HG03095 (cell line): ENCODE data around the gene OR4X2.
"Not testable (repeated sequence)": the region's sequence is repeated elsewhere in the genome, so short reads cannot be mapped to it uniquely, and the experiment has no call there.

Experiments used
- ATAC-seq: cut with Tn5 transposase; IDR thresholded peaks from one replicate; pipeline ENCODE4 v1.9.1; 2021; ENCODE audit warnings: moderate library complexity; ENCODE audit not compliant: unreplicated experiment

The OR4X2 gene, protein sequence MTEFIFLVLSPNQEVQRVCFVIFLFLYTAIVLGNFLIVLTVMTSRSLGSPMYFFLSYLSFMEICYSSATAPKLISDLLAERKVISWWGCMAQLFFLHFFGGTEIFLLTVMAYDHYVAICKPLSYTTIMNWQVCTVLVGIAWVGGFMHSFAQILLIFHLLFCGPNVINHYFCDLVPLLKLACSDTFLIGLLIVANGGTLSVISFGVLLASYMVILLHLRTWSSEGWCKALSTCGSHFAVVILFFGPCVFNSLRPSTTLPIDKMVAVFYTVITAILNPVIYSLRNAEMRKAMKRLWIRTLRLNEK

DNA sequence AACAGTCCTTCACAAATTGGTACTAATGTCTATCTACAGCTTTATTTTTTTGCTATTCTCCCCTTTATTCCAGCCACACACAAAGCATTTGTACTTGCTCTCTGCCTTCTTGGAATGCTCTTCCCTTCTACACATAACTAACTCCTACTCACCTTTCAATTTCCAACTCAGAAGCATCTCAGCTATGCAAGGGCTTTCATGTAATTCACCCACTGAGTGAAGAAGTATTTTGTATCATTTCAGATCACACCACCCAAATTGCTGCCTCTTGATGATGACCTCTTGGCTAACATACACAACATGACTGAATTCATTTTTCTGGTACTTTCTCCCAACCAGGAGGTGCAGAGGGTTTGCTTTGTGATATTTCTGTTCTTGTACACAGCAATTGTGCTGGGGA, at the start of gene OR4X2:
OR4X2 (plus strand) TSS at position 301 of the 400 bp plus-strand sequence; CDS start at position 301, 0 bp downstream.
- no peak for ATAC-seq

DNA sequence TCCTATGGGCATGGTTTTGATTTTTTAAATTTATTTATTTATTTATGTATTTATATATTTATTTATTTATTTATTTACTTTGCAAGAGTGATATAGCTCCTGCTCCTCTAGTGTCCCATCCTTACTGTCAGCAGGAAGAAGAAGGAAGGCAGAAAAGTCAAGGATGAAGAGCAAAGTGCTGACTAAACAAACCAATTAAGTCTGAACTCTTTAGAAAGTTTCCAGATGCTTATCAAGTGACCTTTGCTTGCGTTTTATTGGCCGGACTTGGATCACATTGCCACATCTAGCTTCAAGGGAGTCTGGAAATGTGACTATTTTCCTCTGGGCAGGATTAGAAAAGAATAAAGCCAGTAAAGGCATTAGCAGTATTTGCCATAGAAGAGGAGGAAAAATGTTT, 37.0 kb upstream of the OR4X2 start:
- ATAC-seq, result no peak

DNA sequence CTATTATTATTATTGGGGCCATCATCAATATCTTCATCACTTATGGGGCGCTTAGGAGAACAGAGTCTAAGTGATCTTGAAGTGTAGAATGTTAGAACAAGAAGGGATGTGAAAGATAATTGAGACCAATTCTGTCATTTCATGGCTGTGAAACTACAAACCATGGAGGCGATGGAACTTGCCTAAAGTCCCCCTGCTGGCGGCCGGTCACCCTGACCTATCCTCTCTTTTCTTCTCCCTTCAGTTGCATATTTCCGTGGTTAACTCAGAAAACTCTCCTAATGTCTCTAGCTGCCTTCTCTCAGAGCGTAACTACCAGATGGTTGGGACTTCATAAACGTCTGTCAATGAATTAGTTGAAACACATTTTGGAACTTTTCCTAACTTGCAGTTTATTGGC, 34.9 kb upstream of the OR4X2 start:
- ATAC-seq, result no peak

DNA sequence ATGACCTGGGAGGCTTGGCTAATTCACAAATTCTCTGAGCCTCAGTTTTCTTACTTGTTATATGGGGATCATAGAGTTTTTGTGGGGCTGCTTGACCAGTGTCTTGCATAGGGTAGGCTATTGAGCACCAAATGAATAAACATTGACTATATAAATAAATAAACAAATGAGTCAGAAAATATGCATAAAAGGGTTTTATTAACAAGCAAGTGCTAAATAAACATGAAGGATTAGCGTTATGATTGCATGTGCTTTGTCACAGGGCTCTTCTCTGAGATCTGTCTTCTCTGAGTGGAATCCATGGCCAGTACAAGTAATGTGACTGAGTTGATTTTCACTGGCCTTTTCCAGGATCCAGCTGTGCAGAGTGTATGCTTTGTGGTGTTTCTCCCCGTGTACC, 28.4 kb upstream of the OR4X2 start, which contains the start of gene OR4B1:
OR4B1 (plus strand) TSS at position 301 of the 400 bp plus-strand sequence; CDS start at position 301, 0 bp downstream.
- no peak for ATAC-seq

DNA sequence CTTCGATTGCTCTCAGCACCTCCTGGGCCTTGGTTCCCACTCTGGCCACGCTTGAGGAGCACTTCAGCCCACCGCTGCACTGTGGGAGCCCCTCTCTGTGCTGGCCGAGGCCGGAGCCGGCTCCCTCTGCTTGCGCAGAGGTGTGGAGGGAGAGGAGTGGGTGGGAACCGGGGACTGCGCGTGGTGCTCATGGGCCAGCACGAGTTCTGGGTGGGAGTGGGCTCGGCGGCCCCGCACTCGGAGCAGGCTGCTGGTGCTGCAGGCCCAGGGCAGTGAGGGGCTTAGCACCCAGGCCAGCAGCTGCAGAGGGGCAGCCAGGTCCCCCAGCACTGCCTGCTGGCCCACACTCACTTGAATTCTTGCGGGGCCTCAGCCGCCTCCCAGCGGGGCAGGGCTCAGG, 16.1 kb upstream of the OR4X2 start:
- ATAC-seq, result no peak

DNA sequence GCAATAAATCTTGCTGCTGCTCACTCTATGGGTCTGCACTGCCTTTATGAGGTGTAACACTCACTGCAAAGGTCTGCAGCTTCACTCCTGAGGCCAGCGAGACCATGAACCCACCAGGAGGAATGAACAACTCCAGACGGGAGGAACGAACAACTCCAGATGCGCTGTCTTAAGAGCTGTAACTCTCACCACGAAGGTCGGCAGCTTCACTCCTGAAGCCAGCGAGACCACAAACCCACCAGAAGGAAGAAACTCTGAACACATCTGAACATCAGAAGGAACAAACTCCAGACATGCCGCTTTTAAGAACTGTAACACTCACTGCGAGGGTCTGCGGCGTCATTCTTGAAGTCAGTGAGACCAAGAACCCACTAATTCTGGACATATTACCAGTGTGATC, 14.8 kb upstream of the OR4X2 start:
- not testable (repeated sequence) for ATAC-seq

DNA sequence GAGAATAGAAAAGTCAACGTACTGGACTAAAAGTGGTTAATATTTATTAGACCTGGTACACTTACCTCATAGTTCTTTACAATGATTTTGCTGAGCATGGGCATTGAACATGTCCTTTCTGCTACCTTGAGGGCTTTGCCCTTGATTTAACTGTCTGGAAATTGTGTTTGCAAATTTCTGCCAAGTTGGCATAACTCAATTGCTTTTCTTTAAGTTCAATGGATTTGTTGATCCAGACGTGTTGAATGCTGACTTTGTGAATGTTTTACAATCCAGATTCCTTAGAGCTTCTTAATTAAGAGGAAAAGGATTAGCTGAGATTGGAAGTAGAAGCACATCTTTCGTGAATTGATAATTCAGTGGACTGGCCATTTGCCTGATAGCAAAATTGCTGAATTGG, 7.2 kb upstream of the OR4X2 start:
- no peak for ATAC-seq

DNA sequence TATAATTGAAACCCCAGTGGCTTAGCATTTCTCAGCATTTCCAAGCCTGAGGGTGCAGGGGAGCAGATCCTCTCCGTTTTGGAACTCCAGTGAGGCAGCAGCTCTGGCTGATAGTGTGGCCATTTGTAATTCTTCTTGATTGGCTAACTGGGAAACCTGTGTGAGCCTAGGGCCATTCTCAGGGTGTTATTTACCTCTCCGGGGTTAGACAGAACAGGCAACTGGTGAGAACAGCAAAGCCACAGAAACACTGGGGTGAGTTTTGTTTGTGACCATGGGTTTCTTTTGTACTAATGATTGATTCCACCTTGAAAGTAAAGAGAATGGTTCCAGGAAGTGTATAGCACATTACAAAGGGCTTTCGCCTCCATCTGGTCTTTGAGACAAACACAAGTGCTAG, 2.4 kb upstream of the OR4X2 start:
- ATAC-seq, result no peak

DNA sequence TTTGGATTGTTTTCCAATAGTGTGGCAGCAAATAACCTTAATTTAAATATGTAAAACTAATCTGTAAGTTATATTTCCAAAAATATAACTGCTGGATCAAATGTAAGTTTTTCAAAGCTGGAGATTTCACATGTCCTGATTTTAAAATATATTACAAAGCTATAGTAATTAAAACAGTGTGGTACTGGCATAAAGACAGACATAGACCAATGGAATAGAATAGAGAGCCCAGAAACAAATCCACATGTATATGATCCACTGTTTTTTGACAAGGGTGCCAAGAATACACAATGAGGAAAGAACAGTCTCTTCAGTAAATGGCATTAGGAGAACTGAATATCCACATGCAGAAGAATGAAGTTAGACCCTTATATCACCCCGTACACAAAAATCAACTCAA, 4.0 kb downstream of the OR4X2 start:
- ATAC-seq, result no peak

DNA sequence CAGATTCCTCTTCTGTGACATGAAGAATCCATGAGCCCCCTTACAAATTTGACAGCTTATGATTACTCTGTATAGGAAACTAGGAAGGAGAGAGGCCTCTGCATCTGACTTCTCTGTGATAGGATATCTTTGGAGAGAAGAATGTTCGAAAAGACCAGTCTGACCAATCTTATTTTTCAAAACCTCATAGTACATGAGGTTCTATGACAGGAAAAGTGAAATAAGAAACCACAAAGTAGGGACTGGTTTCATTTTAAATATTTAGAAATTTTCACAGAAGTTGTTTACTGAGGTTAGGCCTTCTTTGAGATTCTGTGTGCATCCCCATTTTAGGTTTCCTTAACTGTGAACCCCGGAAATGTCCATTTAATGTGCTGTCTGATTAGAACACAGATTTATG, 16.7 kb downstream of the OR4X2 start:
- ATAC-seq, result no peak

DNA sequence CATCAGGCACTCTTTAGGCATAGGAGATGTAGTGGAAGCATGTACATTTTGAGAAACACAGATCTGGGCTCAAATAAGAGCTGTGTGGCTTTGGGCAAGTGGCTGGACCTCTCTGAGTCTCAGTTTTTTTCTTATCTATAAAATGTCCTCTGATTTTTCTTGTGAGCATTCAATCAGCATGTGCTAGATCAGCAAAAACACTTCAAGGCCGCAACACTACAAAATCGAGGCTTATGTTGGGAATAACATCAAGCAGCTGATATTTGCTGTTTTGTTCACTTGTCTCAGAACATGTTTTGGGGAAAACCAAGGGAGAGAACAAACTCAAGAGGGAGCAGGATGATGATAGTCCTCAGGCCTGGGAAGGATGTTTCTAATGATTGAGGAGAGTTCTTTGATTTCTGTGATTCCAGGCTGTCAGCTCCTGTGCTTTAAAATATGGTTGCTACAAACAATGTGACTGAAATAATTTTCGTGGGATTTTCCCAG, 18.6 kb downstream of the OR4X2 start, which contains the start of gene OR4X1:
OR4X1 (plus strand) TSS at position 439 of the 489 bp plus-strand sequence; CDS start at position 439, 0 bp downstream.
- ATAC-seq, result no peak

DNA sequence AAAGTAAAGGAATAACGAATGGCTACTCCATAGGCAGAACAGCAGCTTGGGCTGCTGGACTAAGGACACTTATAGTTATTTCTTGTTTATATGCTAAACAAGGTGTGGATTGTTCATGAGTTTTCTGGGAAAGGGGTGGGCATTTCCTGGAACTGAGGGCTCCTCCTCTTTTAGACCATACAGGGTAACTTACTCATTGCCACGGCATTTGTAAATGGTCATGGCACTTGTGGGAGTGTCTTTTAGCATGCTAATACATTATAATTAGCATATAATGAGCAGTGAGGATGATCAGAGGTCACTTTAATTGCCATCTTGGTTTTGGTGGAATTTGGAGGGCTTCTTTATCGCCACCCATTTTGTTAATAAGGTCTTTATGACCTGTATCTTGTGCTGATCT, 25.7 kb downstream of the OR4X2 start:
- ATAC-seq, result no peak

DNA sequence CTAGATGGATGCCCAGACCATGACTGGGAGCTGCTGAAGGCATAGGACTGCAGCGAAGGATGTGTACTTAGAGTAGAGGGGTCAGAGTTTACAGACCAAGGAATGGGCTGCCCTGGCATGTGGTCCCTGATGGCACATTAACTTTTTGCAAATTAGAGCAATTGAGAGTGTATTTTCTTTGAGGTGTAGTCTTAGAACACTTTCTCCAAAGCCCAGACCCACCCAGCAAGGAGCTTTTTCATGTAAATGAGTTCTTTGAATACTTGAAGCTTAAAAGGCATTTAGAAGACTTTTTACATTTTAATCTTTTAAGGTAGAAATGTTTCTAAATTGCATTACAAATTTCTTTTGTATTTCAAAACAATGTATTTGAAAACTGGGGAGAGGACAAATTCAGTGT, 27.7 kb downstream of the OR4X2 start:
- no peak for ATAC-seq
